Measurements from ENCODE around the gene C1orf210.

- TF ChIP-seq ZBTB44 (CRISPR knock-in tag; IDR thresholded peaks at IDR 0.05) (no peak), RFX5 (IDR thresholded peaks at IDR 0.05; ENCODE audit: low read depth, low read length) (no peak), RBAK (CRISPR knock-in tag; IDR thresholded peaks at IDR 0.05) (no peak), ZMAT5 (CRISPR knock-in tag; IDR thresholded peaks at IDR 0.05; ENCODE audit: borderline replicate concordance, low read depth) (no peak)
Observed at GRCh38 chr1:43305926-43306687, 20.7 kb upstream of the C1orf210 start.
